ENCODE data around the gene GABPB2.

Gene GABPB2

DNA sequence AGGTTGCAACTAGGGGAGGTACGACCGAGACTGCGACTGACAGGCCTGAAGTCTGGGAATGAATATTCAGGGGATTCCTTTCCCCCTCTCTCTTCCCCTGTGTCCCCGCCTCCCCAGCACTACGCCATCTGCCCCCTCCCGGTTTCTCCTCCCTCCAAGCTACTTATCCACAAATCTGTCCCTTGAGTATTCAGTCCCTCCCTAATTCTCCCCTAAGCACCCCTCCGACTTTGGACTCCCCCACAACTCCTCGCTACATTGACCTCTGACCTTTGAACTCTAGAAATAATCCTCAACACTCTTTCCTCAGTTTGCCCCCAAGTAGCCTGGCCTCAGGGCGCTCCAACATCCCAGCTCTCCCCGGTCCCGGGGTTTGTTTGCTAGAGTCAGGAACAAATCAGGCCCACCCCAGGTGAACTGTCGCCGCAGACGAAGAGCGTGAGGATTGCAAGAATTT, 94.7 kb downstream of the GABPB2 start:
- DNase-seq, result peak; percentile 69 to 81

DNA sequence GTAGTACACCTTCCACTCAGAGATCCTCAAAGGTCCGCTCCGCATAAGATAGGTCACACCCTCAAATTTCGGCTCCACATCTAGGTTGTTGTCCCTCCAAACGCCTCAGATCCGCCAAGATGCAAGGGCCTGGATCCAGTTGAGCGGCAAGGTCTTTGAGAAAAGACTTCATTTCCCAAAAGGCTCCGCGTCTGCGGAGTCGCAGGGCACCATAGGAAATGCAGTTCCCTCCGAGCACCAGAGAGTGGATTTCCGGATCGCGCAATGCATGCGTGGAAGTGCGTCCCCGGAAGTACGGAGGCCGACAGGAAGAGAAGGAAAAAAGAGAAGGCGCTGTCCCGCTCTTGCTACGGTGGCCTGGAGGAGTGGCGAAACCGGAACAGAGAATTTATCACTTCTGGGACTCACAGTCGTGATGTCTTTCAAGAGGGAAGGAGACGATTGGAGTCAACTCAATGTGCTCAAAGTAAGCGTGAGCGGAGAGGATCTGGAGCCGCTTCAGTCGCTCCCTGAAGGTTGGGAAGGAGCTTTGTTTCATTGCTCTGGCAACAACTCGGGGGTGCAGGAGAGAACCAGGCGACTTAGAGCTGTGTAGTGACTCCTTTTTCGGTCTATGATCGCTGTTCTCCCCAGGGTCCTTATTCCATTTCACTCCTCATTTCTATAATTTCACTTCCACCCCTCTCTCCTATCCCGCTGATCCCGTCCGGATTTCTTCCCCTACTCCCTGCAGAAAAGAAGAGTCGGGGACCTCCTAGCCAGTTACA, 95.4 kb downstream of the GABPB2 start, which contains the start of the genes LYSMD1 and SCNM1:
Gene LYSMD1, minus strand, starts transcription at position 165 of the 767 bp plus-strand sequence. CDS start 644 bp downstream, outside the sequence.
Gene SCNM1, plus strand, starts transcription at position 407 of the 767 bp plus-strand sequence. Its CDS starts 9 bp downstream, at position 416.
- peak; percentile 99 to 100 for DNase-seq

DNA sequence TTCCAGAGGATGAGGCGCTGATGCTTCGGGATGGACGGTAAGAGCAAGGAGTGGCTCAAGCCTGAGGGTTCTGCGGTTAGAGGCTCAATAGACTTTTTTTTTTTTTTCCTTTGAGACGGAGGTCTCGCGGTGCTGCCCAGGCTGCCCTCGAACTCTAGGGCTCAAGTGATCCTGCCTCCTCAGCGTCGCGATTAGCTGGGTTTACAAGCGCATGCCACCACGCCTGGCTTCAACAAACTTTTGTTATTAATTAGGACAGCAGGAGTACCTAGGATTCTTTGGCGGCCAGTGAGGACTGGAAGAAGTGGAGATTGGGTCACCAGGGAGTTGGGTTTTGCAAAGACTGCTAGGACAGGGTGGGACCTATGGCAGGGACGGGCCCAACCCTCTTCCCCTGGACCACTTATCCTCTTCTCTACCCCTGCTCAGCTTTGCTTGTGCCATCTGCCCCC, 96.0 kb downstream of the GABPB2 start:
- peak in 1 of 2 experiments; percentile 62 for DNase-seq

DNA sequence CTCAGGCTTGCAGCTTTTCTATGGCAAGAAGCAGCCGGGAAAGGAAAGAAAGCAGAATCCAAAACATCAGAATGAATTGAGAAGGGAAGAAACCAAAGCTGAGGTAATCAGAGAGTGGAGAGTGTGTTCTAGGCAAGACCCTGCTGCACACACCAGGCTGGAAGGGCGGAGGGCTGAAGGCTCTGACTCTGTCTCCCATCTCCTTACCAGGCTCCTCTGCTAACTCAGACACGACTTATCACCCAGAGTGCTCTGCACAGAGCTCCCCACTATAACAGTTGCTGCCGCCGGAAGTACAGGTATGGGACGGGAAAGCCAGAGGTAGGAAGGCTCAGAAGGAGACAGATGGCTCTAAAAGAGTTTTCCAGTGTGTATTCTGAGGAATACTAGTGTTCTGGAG, 96.6 kb downstream of the GABPB2 start:
- DNase-seq, result no peak

DNA sequence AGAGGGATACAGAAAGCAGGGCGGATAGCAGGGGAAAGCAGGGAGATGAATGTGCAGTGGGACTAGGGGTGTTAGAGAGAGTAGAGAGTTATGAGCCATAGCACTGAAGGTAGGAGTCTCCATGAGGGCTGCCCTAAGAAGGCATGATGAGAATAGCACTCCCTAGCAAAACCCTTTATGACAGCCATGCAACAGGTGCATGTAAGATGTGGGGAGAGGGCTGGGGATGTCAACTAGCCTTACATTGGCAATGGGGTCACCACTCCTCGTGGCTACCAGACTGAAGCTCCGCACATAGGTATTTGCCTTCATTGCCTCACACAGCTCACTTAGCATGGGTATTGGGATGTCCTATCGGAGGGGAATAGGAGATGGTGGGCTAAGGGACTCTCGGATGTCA, 100.6 kb downstream of the GABPB2 start:
- no peak for DNase-seq

All from NCI-H526 (cell line).